ENCODE measurements around the gene PLA2G4E.

GRCh38 chr15:41977757-41978383 is 43.0 kb downstream of the PLA2G4E start:
- TF ChIP-seq POLR2AphosphoS5 (IDR thresholded peaks at IDR 0.05) (no peak), CTCF (IDR thresholded peaks at IDR 0.05) (no peak), POLR2A (IDR thresholded peaks at IDR 0.05) (no peak)
